ENCODE results near the gene MTOR. TPM values are rescaled to one million over a fixed set of nuclear protein-coding genes. Genes with fewer than 3 reads are reported as not detected.
"Not testable (repeated sequence)": the region's sequence is repeated elsewhere in the genome, so short reads cannot be mapped to it uniquely, and the experiment has no call there.

Gene MTOR
- total RNA-seq, result 28.4 TPM
- long read RNA-seq, partial matches to known transcripts, result 9 of 12 reads
- long read RNA-seq, other reads (novel, unspliced or antisense), result 3 of 12 reads

GRCh38 chr1:11262171-11263049 lies at the start of gene MTOR:
MTOR (minus strand) TSS chr1:11262551; CDS start chr1:11259409, 3,142 bp downstream.
- DNase-seq (ENCODE audit: missing footprints) (peak; percentile 99), ATAC-seq (peak; percentile 100)
- intact Hi-C loops (cut with DNase I), result loop anchor here (1.0 kb wide), 1 partner anchor 11 kb away; the partner anchor contains the start of gene UBIAD1

GRCh38 chr1:11309385-11309784 lies 47.0 kb upstream of the MTOR start:
- DNase-seq (ENCODE audit: missing footprints), result no peak
- no peak for ATAC-seq
- intact Hi-C loops (cut with DNase I), result no loop called here

- DNase-seq (ENCODE audit: missing footprints) (no peak), ATAC-seq (no peak)
- intact Hi-C loops (cut with DNase I), result no loop called here
These were observed 46.4 kb upstream of the MTOR start for GRCh38 chr1:11308699-11309224.

- intact Hi-C loops (cut with DNase I), result no loop called here
- ATAC-seq (no peak), DNase-seq (ENCODE audit: missing footprints) (no peak)
These were observed 45.5 kb upstream of the MTOR start for GRCh38 chr1:11307852-11308251.

GRCh38 chr1:11305516-11305915 lies 43.2 kb upstream of the MTOR start:
- intact Hi-C loops (cut with DNase I); DNase-seq (ENCODE audit: missing footprints); ATAC-seq: not testable (repeated sequence)

- intact Hi-C loops (cut with DNase I), result no loop called here
- no peak for DNase-seq (ENCODE audit: missing footprints)
- ATAC-seq, result no peak
These were observed 40.0 kb upstream of the MTOR start for GRCh38 chr1:11302366-11302765.

GRCh38 chr1:11301601-11302000 lies 39.2 kb upstream of the MTOR start:
- intact Hi-C loops (cut with DNase I), result no loop called here
- ATAC-seq (no peak), DNase-seq (ENCODE audit: missing footprints) (no peak)

- intact Hi-C loops (cut with DNase I), result no loop called here
- ATAC-seq (no peak), DNase-seq (ENCODE audit: missing footprints) (no peak)
These were observed 36.8 kb upstream of the MTOR start for GRCh38 chr1:11299225-11299574.

GRCh38 chr1:11298390-11299224 lies 36.3 kb upstream of the MTOR start:
- ATAC-seq (no peak), DNase-seq (ENCODE audit: missing footprints) (no peak)
- intact Hi-C loops (cut with DNase I), result no loop called here

- intact Hi-C loops (cut with DNase I); ATAC-seq; DNase-seq (ENCODE audit: missing footprints): not testable (repeated sequence)
These were observed 35.4 kb upstream of the MTOR start for GRCh38 chr1:11297774-11298173.

- DNase-seq (ENCODE audit: missing footprints) (no peak), ATAC-seq (no peak)
- intact Hi-C loops (cut with DNase I), result no loop called here
These were observed 33.6 kb upstream of the MTOR start for GRCh38 chr1:11295905-11296304.

GRCh38 chr1:11294951-11295350 lies 32.6 kb upstream of the MTOR start:
- intact Hi-C loops (cut with DNase I), result no loop called here
- DNase-seq (ENCODE audit: missing footprints) (no peak), ATAC-seq (no peak)

- intact Hi-C loops (cut with DNase I), result no loop called here
These were observed 31.5 kb upstream of the MTOR start for GRCh38 chr1:11293856-11294255.

GRCh38 chr1:11291049-11291448 lies 28.7 kb upstream of the MTOR start:
- ATAC-seq, result no peak
- intact Hi-C loops (cut with DNase I), result no loop called here
- no peak for DNase-seq (ENCODE audit: missing footprints)

More at GRCh38 chr1:11293856-11294255, 31.5 kb upstream of the MTOR start:
- ATAC-seq, result no peak
- DNase-seq (ENCODE audit: missing footprints), result no peak

GRCh38 chr1:11289064-11289463 lies 26.7 kb upstream of the MTOR start:
- intact Hi-C loops (cut with DNase I), result no loop called here
- ATAC-seq (no peak), DNase-seq (ENCODE audit: missing footprints) (no peak)

GRCh38 chr1:11286735-11287410 lies 24.5 kb upstream of the MTOR start:
- intact Hi-C loops (cut with DNase I), result no loop called here
- ATAC-seq (no peak), DNase-seq (ENCODE audit: missing footprints) (no peak)

GRCh38 chr1:11285883-11286734 lies 23.8 kb upstream of the MTOR start:
- DNase-seq (ENCODE audit: missing footprints), result no peak
- ATAC-seq, result no peak
- intact Hi-C loops (cut with DNase I), result no loop called here

GRCh38 chr1:11284784-11285183 lies 22.4 kb upstream of the MTOR start:
- ATAC-seq, result no peak

More at GRCh38 chr1:11284784-11285183, 22.4 kb upstream of the MTOR start:
- DNase-seq (ENCODE audit: missing footprints), result no peak
- intact Hi-C loops (cut with DNase I), result no loop called here
